SK-N-MC (cell line): ENCODE measurements around the gene OPRD1.

ENCODE experiments used
- DNase-seq: peaks from one replicate; pipeline ENCODE4 v3.0.0-alpha.2; 2011; ENCODE audit warnings: low read depth, low spot score
- H3K27ac ChIP-seq: fragments of 200-600 bp; sonication (generic); 2 replicates; pipeline ENCODE4 v1.5.1; 2016; ENCODE audit warnings: mixed run types
- H3K36me3 ChIP-seq: fragments of 200-600 bp; sonication (generic); 2 replicates; pipeline ENCODE4 v1.6.1; 2017; ENCODE audit warnings: antibody characterized with exemption, low read length, mixed read lengths; ENCODE audit not compliant: insufficient read depth
- H3K4me3 ChIP-seq: fragments of 200-600 bp; sonication (generic); 2 replicates; pipeline ENCODE4 v1.5.1; 2016
- H3K9ac ChIP-seq: fragments of 200-600 bp; sonication (generic); 2 replicates; pipeline ENCODE4 v1.8.0; 2017; ENCODE audit warnings: mixed run types, mixed read lengths; ENCODE audit not compliant: insufficient read length
- H3K9me3 ChIP-seq: fragments of 200-600 bp; sonication (generic); 2 replicates; pipeline ENCODE4 v1.6.1; 2017; ENCODE audit warnings: low read depth, mild to moderate bottlenecking, antibody characterized with exemption, low read length, moderate library complexity, mixed read lengths
- EZH2 ChIP-seq: fragments of 200-600 bp; sonication (generic); IDR thresholded peaks from one replicate; pipeline ENCODE4 v1.6.1; 2017; ENCODE audit warnings: antibody characterized with exemption
- FOXP2 ChIP-seq: optimal IDR thresholded peaks from 2 replicates; pipeline ENCODE3; 2011; ENCODE audit warnings: mild to moderate bottlenecking, moderate library complexity; ENCODE audit not compliant: insufficient read depth; ENCODE audit errors: extremely low read length, control extremely low read depth
- POLR2AphosphoS5 ChIP-seq: IDR thresholded peaks from 2 replicates; pipeline ENCODE4 v1.6.1; 2012; ENCODE audit warnings: mild to moderate bottlenecking, low read depth, low read length, borderline replicate concordance

Gene OPRD1

DNA sequence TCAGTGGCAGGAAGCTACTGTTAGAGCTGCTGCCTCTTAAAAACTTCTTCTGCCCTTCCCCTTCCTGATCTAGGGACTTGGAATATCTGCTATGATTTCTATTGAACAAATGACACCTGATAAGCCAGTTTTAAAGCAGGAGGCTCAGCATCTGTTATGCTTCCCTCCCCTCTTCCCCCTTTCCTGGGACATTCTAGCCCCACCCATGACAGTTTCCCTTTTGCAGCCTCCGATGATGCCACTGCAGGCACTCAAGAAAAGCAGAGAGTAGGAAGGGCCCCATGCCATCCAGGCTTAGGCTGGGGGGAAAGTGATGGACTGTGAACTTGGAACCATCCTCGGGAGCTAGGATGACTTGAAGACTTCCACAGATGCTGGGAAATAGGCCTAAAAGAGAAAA lies 87.3 kb downstream of the OPRD1 start:
- no peaks in the 10 kb centered on the region for H3K9me3 ChIP-seq
- H3K4me3 ChIP-seq: no peak overlapping the region
- H3K36me3 ChIP-seq: peaks cover 12% of the 10 kb centered on the region; the same call in 1 of the 2 replicates
- no peak for DNase-seq
- H3K27ac ChIP-seq: no peak overlapping the region
- no peak for TF ChIP-seq POLR2AphosphoS5
- TF ChIP-seq FOXP2: no peak
- no peak for TF ChIP-seq EZH2
- H3K9ac ChIP-seq: no peak overlapping the region

DNA sequence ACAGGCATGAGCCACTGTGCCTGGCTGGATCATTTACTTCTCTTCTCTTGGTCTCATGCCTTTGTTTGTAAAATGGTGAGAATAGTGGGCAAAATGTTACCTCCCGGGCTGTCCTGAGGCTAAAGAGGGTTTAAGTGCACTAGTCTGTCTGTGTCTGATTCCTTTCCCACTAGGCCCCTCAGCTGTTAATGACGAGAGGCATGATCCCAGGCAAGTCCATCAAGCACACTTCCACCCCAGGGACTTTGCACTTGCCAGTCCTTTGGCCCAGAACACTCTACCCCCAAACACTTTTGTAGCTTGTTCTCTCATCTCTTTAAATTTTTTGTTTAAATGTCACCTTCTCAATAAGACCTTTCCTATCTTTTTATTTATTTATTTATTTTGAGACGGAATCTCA lies 88.6 kb downstream of the OPRD1 start:
- Histone ChIP-seq H3K36me3 (peaks cover 8% of the 10 kb centered on the region; the same call in 1 of the 2 replicates), H3K27ac (no peak overlapping the region), H3K4me3 (no peak overlapping the region), H3K9me3 (no peaks in the 10 kb centered on the region), H3K9ac (no peak overlapping the region)
- TF ChIP-seq EZH2: no peak
- DNase-seq: no peak

DNA sequence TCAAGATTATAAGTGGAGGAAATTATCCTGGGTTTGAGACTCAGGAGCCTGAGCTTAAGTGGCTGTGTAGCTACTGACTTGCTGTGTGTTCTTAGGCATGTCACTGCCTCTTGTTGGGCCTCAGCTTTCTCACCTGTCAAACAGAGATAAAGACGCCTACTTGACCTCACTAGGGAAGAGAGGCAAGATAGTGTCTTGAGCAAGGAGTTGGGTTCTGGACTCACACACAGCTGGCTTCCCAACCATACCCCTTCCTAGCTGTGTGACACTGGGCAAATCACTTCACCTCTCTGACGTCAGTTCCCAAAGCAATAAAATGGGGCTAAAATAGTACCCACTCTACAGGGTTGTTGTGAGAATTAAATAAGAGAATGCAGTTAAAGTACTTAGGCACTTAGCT lies 90.8 kb downstream of the OPRD1 start:
- Histone ChIP-seq H3K9ac (no peak overlapping the region), H3K36me3 (peaks cover 4% of the 10 kb centered on the region; the same call in 1 of the 2 replicates), H3K9me3 (no peaks in the 10 kb centered on the region), H3K27ac (no peak overlapping the region), H3K4me3 (no peak overlapping the region)
- TF ChIP-seq EZH2: no peak
- no peak for DNase-seq

DNA sequence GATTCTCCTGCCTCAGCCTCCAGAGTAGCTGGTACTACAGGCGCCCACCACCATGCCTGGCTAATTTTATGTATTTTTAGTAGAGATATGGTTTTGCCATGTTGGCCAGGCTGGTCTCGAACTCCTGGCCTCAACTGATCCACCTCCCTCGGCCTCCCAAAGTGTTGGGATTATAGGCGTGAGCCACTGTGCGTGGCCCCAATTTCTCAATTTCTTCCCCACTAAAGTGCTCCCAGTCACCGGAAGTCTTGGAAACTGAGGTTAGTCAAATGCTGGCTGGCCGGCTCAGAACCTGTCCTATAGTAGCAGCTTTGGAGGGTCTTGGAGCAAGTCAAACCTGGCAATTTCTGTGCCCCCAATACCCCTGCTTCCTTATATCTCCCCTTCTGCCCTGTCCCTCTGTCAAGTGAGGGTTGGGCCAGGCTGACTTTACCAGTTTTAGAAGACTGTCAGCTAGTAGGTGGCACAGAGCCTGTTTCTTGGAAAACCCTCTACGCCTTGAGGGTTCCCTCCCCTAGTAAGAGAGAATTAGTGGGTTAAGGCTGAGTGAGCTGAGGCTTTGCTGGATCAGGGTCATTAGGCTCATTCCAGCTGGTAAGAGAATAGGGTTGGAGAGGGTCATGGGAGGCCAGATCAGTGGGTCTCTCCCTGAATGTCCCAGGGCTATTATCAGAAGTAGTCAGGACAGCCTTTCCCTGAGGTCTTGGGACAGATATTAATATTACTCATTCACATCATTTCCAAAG lies 94.1 kb downstream of the OPRD1 start:
- Histone ChIP-seq H3K36me3 (peaks cover 4% of the 10 kb centered on the region; the same call in 1 of the 2 replicates), H3K9ac (no peak overlapping the region), H3K9me3 (no peaks in the 10 kb centered on the region), H3K27ac (no peak overlapping the region), H3K4me3 (no peak overlapping the region)
- no peak for TF ChIP-seq EZH2
- no peak for TF ChIP-seq POLR2AphosphoS5
- no peak for TF ChIP-seq FOXP2
- no peak for DNase-seq

DNA sequence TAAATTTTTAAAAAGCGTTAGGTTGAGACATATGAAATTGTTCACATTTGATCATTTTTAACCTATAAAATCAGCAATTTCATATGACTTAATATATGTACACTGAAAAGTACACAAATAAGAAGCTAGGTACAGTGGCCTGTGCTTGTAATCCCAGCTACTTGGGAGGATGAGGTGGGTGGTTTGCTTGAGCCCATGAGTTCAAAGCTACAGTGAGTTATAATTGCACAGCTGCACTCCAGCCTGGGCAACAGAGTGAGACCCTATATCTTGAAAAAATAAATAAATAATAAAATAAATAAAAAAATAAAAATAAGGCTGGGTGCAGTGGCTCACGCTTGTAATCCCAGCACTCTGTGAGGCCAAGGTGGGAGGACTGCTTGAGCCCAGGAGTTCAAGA lies 97.2 kb downstream of the OPRD1 start:
- H3K27ac ChIP-seq: no peak overlapping the region
- H3K4me3 ChIP-seq: no peak overlapping the region
- no peak for DNase-seq
- H3K9ac ChIP-seq: no peak overlapping the region
- peaks cover 3% of the 10 kb centered on the region; the same call in 1 of the 2 replicates for H3K36me3 ChIP-seq
- no peaks in the 10 kb centered on the region for H3K9me3 ChIP-seq
- TF ChIP-seq EZH2: no peak

DNA sequence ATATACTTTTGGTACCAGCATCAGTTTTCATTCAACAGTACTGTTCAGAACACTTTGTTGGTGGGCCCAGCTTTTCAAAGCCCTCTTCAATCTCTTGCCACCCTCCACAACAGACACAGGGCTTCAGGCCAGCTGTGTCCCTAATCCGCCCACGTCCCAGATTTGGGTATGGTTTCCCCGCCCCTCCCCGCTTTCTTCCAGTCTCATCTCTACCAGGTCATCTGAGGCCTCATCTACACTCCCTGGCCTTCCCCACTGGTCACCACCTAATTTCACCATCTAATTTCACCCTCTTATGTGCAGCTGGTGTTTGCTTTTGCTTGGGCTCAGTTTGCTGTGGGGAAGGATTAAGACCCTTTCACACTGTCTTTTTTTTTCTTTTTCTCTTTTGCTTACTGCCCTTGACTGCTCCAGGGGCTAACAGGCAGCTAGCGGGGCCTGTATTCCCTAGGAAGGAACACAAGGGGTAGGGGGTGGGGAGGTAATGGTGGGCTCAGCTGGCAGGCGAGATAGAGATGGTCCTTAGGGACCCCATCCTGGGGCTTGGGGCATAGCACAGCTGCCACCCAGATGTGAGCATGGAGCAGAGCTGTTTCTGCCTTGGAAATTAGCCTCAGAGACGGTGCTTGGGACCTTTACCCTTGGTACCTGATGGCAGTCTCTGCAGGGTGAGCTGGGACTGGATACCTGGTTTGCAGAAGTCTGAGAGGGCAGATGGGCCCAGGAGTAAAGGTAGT lies 98.6 kb downstream of the OPRD1 start:
- Histone ChIP-seq H3K9ac (no peak overlapping the region), H3K9me3 (no peaks in the 10 kb centered on the region), H3K4me3 (no peak overlapping the region), H3K27ac (peak overlapping the region; percentile 54), H3K36me3 (no peaks in the 10 kb centered on the region)
- TF ChIP-seq FOXP2: no peak
- no peak for TF ChIP-seq EZH2
- TF ChIP-seq POLR2AphosphoS5: no peak
- no peak for DNase-seq

DNA sequence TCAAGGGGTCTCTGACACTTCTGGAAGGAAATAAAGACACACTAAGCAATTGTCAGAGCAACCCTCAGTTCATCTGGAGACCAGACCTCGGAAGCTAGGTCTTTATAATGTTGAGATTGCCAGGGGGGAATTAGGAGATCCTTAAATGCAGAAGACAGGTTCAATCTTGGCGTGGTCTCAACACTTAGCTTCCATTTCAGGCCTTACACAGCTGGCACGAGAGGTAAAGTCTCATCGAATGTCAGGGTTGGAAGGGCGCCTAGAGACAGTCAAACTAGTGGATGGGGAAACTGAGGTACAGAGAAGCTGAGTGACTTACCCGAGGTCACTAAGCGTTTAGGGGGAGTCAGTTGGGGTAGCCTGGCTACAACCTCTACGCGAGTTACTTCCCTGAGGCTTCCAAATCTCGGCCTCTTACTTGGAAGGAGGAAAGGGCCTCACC lies 101.8 kb downstream of the OPRD1 start:
- Histone ChIP-seq H3K36me3 (no peaks in the 10 kb centered on the region), H3K4me3 (peak overlapping the region; percentile 87), H3K9me3 (no peaks in the 10 kb centered on the region), H3K27ac (peak overlapping the region; percentile 79), H3K9ac (peak overlapping the region; percentile 66)
- no peak for TF ChIP-seq EZH2
- no peak for TF ChIP-seq POLR2AphosphoS5
- TF ChIP-seq FOXP2: no peak
- DNase-seq: no peak

DNA sequence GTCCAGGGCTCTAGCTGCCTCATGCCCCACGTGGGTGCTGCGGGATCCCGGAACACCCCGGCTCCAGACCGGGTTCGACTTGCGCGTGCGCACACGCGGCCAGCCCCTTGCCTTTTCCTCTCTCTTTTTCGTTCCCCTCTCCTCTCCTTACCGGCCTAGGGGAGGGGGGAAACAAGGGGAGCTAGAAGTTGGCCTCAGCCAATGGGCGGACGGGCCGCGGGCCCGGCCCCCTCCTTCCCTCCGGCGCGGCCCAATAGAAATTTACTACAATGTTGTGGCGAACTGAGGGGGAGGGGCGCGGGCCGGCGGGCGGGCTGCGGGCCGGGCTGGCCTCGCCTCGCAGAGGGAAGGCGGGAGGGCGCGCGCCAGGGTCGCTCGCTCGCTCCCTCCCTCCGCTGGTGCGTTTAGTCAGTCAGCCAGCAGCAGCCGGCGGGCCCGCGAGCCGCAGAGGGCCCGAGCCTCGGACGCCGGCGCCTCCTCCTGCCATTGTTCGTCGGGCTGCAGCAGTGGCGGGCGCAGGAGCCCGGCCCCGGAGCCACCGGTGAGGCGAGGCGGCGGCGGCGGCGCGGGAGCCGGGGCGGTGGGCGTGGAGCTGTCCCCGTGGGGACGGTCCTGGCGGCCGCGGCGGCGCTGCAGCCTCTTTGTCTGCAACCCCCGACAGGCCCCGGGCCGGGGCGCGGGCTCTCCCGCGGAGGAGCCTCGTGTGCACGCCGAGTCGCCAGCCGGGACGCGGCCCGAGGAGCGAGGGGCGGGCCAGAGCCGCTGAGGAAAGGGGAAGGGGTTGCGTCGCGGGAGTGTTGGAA lies 102.5 kb downstream of the OPRD1 start, which contains the start of gene EPB41:
Gene EPB41, plus strand, starts transcription at position 342 of the 803 bp plus-strand sequence. CDS start 72,869 bp downstream, outside the sequence.
- Histone ChIP-seq H3K4me3 (peak within 1 kb of the TSS; percentile 87), H3K27ac (peak within 1 kb of the TSS; percentile 79), H3K36me3 (no peaks in the 10 kb centered on the region), H3K9ac (peak within 1 kb of the TSS; percentile 85), H3K9me3 (no peaks in the 10 kb centered on the region)
- TF ChIP-seq EZH2 (no peak), POLR2AphosphoS5 (peak; percentile 41; the same call in 1 of the 2 replicates), FOXP2 (no peak)
- peak; percentile 91 for DNase-seq
